ENCODE data around the gene TRAPPC13.
"Not testable (repeated sequence)": the region's sequence is repeated elsewhere in the genome, so short reads cannot be mapped to it uniquely, and the experiment has no call there.

TRAPPC13 gene

GRCh38 chr5:65676056-65676455 is 51.2 kb downstream of the TRAPPC13 start:
- not testable (repeated sequence) for DNase-seq (ENCODE audit: low read depth)

GRCh38 chr5:65682148-65682547 is 57.3 kb downstream of the TRAPPC13 start:
- no peak for DNase-seq (ENCODE audit: low read depth)

GRCh38 chr5:65693121-65693520 is 68.3 kb downstream of the TRAPPC13 start:
- no peak for DNase-seq (ENCODE audit: low read depth)

GRCh38 chr5:65695162-65695755 is 70.4 kb downstream of the TRAPPC13 start:
- DNase-seq (ENCODE audit: low read depth), result no peak

GRCh38 chr5:65695896-65696295 is 71.1 kb downstream of the TRAPPC13 start:
- DNase-seq (ENCODE audit: low read depth), result no peak

- DNase-seq (ENCODE audit: low read depth), result no peak
These were observed 72.1 kb downstream of the TRAPPC13 start for GRCh38 chr5:65696892-65697291.

- no peak for DNase-seq (ENCODE audit: low read depth)
These were observed 74.5 kb downstream of the TRAPPC13 start for GRCh38 chr5:65699338-65699737.

- DNase-seq (ENCODE audit: low read depth), result no peak
These were observed 77.2 kb downstream of the TRAPPC13 start for GRCh38 chr5:65702036-65702435.

GRCh38 chr5:65704621-65705239 is 79.9 kb downstream of the TRAPPC13 start:
- DNase-seq (ENCODE audit: low read depth), result no peak

GRCh38 chr5:65707663-65708062 is 82.8 kb downstream of the TRAPPC13 start:
- no peak for DNase-seq (ENCODE audit: low read depth)

- DNase-seq (ENCODE audit: low read depth), result no peak
These were observed 83.3 kb downstream of the TRAPPC13 start for GRCh38 chr5:65708145-65708544.
